SHP77 (cell line): ENCODE results near the gene ARHGAP44.
"Not testable (repeated sequence)": the region's sequence is repeated elsewhere in the genome, so short reads cannot be mapped to it uniquely, and the experiment has no call there.

Source experiments
- DNase-seq, 2 experiments: peaks; one replicate each; lab custom pipeline; 2025; lab: John Stamatoyannopoulos, UW

ARHGAP44 gene

GRCh38 chr17:12964162-12964561 lies 174.9 kb downstream of the ARHGAP44 start:
- DNase-seq, result no peak

DNA sequence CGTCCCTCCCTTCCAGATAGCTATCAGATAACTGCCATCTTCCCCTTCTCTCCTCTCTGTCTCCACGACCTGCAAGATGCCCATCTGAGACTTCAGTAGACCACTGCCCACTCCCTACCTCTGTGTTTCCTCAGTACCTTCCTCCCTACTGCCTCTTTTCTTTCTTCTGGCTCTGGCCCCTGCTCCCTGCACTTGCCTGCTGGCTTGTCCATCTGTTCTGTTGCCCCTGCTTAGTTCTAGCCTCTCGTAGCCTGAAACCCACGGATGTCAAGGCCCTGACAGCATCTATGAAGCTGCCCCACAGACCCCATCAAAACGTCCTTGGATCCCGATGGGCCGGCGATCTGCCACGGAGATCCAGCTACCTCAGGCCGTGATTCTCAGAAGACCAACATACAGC lies 175.5 kb downstream of the ARHGAP44 start:
- no peak for DNase-seq

DNA sequence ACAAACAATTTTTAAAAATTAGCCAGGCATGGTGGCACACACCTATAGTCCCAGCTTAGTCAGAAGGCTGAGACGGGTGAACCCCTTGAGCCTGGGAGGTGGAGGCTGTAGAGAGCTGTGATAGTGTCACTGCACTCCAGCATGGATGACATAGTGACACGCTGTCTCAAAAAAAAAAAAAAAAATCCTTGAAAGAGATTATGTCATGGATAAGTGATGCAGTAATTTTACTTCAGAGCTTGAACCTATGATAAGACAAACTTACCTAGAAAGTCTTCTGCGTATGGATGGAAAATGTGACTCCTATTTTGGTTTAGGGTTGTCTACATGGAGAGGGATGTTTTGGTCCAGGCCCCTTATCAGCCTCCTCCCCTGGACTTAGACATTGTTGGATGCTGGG lies 176.7 kb downstream of the ARHGAP44 start:
- no peak for DNase-seq

DNA sequence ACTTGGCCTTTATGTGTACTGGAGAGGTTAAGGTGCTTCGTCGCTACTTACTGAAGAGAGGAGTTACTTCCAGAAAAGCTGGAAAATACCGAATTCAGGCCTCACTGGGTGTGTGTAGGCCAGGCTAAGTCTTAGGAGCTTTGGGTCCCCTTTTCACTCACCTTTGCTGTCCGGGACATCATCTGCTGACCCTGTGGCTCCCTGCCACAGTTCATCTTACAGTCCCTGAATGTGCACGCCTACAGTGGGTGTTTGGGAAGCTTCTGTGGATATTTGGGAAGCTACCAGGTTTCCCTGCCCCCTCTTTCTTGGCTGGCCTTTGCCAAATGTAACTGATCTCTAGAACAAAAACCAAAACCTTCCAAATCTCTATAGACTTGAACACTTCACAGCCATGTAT lies 177.1 kb downstream of the ARHGAP44 start:
- no peak for DNase-seq

DNA sequence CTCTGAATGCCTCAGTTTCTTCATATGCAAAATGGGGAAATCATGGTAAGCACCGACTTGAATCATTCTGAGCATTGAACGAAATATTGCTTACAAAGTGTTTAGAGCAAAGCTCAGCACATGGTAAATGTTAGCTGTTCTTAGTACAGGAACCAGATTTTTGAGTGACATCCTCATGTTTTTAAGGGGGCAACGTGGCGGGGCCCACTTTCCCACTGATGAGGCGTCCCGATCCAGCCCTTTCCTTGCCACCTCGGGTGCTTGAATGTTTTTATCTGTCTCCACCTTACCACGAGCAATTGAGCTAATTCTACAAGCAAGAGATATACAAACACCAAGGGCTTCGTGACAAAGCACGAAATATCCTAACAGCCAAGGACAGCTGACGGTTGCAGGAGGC lies 178.7 kb downstream of the ARHGAP44 start:
- DNase-seq, result no peak

- no peak for DNase-seq
These were observed 184.3 kb downstream of the ARHGAP44 start for GRCh38 chr17:12973496-12974004.

- DNase-seq, result no peak
These were observed 184.8 kb downstream of the ARHGAP44 start for GRCh38 chr17:12974005-12974531.

- no peak for DNase-seq
These were observed 187.9 kb downstream of the ARHGAP44 start for GRCh38 chr17:12977008-12977751.

DNA sequence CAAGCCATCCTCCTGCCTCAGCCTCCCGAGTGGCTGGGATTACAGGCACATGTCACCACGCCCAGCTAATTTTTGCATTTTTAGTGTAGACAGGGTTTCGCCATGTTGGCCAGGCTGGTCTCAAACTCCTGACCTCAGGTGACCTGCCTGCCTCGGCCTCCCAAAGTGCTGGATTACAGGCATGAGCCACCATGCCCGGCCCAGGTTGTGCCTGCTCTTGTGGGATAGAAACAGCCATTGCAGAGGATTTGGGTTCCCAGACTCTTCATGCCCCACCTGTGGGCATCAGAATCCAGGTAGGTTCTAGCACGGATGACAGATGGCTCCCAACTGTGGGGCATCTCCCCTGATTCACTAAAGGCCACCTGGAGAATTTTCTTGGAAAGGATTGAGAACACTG lies 189.5 kb downstream of the ARHGAP44 start:
- DNase-seq, result not testable (repeated sequence)

DNA sequence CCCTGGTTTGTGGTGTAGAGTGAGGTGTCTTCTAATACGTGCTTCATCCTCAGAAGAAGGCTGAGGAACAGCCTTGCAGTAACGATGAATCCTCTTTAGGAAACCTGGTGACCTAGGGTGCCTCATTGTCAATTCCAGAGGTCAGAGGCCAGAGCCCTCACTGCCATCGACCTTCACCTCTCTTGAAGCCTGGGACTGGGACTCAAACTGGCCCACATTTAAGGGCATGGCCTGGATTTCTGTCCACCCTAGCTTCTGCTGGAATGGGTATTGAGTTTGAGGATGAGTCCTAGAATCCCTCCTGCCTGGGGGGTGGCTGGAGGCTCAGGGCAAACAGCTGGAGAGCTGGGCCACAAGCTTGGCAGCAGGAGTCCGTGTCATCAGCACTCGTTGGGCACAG lies 189.9 kb downstream of the ARHGAP44 start:
- DNase-seq, result no peak

GRCh38 chr17:12979826-12980500 lies 190.7 kb downstream of the ARHGAP44 start:
- no peak for DNase-seq

DNA sequence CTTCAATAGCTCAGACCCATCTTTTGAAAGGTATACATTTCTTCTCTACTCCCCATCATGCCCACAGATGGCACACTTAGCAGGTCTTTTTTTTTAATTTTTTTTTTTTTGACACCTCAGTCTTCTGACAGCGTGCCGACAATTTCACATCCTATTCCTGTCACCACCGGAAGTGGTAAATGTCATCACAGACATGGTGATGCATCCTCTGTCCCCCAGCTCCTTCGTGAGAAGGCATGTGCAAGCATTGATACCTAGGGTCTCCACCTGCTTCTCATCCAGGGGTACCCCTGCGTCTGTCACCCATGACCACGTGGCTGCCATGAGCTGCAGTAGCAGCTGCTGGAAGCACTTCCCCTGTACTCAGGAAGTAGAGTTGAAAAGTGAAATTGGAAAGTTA lies 192.9 kb downstream of the ARHGAP44 start:
- DNase-seq, result no peak

- DNase-seq, result no peak
These were observed 194.9 kb downstream of the ARHGAP44 start for GRCh38 chr17:12983991-12984884.

- DNase-seq, result no peak
These were observed 196.4 kb downstream of the ARHGAP44 start for GRCh38 chr17:12985431-12986293.

- no peak for DNase-seq
These were observed 197.8 kb downstream of the ARHGAP44 start for GRCh38 chr17:12987120-12987519.

DNA sequence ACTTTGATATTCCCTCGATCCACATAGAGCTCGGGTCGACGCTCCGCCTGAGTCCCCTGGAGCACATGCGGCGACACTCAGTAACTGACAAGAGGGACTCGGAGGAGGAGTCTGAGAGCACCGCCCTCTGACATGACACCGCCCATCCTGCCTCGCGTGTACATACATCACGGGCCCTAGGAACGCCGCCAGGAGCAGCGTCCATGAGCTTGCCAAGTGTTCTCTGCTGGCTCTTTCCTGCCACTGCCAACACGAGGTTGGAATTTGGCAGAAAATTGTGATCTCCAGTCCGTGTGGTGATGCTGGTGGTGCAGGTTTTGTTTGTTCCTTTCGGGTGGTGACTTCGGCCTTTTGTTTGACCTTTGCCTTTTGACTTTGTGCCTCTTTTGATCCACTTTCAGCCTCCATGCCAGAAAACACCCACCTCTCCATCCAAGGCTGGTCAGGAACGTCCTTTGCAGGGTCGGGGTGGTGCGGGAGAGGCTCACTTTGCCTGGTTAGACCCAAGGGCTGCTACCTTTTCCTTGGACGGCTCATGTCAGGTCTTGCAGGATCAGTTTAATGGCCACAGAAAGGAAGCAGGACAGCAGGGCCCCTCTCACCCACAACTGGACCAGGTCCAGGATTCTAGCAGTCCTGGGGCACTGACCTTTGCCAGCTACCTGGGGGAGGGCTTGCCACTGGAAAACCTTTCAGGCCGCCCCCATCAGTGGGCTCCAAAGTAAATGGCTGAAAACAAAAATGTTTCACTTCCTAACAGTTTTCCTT lies 200.9 kb downstream of the ARHGAP44 start:
- no peak for DNase-seq

- no peak for DNase-seq
These were observed 201.6 kb downstream of the ARHGAP44 start for GRCh38 chr17:12990926-12991325.

DNA sequence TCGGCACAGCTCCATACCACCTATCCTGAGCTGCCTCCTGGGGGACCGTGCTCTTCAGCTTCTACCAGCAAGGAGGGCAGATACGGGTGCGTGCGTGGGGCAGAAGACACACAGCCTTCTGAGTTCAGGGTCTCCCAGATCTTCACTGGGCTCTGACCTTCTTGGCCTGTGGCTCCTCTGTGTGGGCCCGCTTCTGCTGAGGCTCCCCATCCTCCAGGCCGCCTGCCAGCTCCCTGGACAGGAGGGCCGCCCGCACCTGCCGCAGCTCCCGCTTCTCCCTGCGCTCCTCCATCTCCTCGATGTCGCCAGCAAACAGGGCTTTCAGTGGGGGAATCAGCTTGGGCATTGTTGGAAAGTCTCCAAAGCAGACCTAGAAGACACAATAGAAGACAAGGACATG lies 203.4 kb downstream of the ARHGAP44 start:
- DNase-seq, result no peak

DNA sequence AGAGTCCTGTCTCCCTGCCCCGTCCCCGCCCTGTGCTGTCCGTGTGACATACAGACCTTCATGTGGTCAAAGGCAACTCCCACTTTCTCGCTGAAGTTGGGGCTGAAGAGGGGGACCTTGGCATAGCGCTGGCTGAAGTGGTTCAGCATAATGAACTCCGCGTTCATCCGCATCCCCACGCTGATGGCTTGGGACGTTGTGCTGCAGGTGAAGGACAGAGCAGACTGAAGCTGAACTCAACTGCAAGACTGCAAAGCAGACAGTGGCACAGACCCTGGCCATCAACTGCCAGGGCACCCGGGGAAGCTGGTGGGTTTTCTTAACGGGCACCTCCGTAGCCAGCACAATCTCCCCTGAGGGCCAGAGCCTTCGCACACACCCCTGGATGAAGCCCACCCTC lies 204.3 kb downstream of the ARHGAP44 start:
- no peak for DNase-seq

GRCh38 chr17:12994341-12995074 lies 205.2 kb downstream of the ARHGAP44 start:
- no peak for DNase-seq
